Stimulated activated effector memory CD8-positive, alpha-beta T cell treated with anti-CD3 and anti-CD28 coated beads, Interleukin-12 subunit alpha, Interleukin-12 subunit beta, amount 100 ng/mL, for 72 hours (primary cell): ENCODE results near the gene EMX2.

Experiments used
- ATAC-seq: fragments of 150-1000 bp; cut with Tn5 transposase; 2 replicates; pipeline ENCODE4 v1.10.0; 2021
- DNase-seq, 2 donors: peaks; one replicate each; pipeline ENCODE4 v3.0.0; 2021 to 2022; ENCODE audit warnings: low spot score in 2 of 2
- H3K27ac Mint-ChIP-seq: one replicate; pipeline ENCODE4 v1.8.0; 2022; ENCODE audit warnings: mild to moderate bottlenecking, mixed read lengths
- H3K36me3 Mint-ChIP-seq: one replicate; pipeline ENCODE4 v1.8.0; 2022; ENCODE audit warnings: mild to moderate bottlenecking, mixed read lengths
- H3K4me1 Mint-ChIP-seq: one replicate; pipeline ENCODE4 v1.8.0; 2022; ENCODE audit warnings: mixed read lengths
- H3K4me3 Mint-ChIP-seq: one replicate; pipeline ENCODE4 v1.8.0; 2022; ENCODE audit warnings: mild to moderate bottlenecking, mixed read lengths
- H3K9me3 Mint-ChIP-seq: one replicate; pipeline ENCODE4 v1.8.0; 2022; ENCODE audit warnings: mixed read lengths

The EMX2 gene

DNA sequence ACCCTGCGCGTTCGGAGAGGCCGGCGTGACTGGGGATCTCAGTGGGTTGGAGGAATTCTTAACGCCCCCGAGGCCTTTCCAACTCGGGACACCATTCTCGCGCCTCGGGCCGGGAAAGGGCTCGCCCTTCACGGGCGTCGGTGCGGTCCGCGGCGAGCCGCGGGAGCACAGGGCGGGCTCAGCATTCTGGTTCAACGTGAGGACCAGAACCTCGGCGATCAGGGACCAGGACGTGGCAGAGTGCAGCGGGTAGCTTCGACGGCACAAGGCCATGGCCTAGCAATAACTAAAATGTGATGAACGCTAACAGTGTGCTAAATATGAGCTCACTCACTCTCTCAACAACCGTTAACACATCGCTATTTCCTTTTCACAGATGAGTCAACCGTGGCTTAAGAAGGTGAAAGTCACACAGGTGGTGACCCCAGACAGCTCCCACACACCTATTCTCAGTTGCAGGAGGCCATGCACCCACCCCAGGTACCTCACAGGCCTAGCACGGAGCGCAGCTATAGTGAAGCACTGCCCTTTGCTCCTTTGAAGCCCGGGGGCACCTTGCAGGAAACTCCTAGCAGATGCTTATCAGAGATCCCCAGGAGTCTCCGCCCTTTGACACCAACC, 4.5 kb upstream of the EMX2 start:
- Mint-ChIP-seq H3K4me3 (no peak overlapping the region), H3K9me3 (no peaks in the 10 kb centered on the region), H3K27ac (no peak overlapping the region), H3K36me3 (no peaks in the 10 kb centered on the region), H3K4me1 (peaks cover 6% of the 10 kb centered on the region)
- ATAC-seq (peak; percentile 39), DNase-seq (no peak)

DNA sequence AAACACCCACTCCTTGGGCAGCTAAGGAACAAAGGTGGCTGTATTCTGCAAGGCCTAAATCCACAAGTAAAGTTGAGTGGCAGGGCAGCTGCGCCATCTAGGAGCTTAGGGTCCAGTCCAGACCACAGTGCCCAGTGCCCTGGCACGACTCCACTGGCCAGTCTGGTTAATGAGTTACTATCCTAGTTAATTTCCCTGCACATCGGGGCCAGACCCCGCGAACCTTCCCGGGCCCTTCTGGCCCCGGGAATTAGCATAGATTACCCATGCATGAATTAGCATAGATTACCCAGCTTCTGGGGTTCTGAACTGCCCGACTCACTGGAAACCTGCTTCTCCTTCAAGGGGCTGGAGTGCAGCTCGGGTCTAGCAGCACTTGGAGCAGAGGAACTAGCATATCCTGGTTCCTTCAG, 3.2 kb upstream of the EMX2 start:
- Mint-ChIP-seq H3K9me3 (no peaks in the 10 kb centered on the region), H3K4me1 (peaks cover 6% of the 10 kb centered on the region), H3K4me3 (no peak overlapping the region), H3K27ac (no peak overlapping the region), H3K36me3 (no peaks in the 10 kb centered on the region)
- ATAC-seq = no peak
- DNase-seq = no peak

DNA sequence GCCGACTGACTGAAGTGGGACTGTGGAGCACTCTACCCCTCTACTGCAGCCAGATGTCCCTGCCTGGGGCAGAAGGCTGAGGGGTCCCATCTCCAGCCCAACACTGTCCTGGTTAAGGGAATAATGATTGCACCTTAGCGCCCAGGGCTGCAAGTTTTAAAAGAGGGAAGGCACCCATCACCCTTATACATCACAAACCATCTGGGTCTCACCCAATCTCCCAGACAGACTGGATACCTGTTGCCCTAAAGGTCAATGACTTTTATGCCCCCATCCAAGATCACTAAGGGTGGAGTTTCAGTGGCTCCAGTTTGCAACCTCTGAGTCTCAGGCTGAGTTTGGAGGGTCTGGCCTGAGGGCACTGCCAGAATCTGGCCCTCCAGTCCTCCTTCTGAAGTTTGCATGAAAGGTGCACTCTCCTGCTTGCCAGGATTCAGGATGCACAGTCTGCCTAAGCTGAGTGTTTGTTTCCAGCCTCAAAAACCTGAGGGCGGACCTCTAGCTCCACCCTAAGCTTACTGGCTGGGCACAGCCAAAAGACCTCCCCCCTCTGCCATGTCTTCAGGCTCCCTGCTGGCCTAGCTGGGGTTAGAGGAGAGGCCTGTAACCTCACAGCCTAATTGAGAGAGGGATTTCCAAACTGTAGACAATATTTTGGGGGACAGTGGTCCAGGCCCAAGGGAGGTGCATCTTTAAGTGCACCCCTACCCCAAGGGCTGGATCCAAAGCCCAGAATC, 2.5 kb upstream of the EMX2 start:
- Mint-ChIP-seq H3K9me3 (no peaks in the 10 kb centered on the region), H3K36me3 (no peaks in the 10 kb centered on the region), H3K4me3 (no peak overlapping the region), H3K4me1 (peaks cover 6% of the 10 kb centered on the region), H3K27ac (no peak overlapping the region)
- ATAC-seq (peak; percentile 29), DNase-seq (no peak)

DNA sequence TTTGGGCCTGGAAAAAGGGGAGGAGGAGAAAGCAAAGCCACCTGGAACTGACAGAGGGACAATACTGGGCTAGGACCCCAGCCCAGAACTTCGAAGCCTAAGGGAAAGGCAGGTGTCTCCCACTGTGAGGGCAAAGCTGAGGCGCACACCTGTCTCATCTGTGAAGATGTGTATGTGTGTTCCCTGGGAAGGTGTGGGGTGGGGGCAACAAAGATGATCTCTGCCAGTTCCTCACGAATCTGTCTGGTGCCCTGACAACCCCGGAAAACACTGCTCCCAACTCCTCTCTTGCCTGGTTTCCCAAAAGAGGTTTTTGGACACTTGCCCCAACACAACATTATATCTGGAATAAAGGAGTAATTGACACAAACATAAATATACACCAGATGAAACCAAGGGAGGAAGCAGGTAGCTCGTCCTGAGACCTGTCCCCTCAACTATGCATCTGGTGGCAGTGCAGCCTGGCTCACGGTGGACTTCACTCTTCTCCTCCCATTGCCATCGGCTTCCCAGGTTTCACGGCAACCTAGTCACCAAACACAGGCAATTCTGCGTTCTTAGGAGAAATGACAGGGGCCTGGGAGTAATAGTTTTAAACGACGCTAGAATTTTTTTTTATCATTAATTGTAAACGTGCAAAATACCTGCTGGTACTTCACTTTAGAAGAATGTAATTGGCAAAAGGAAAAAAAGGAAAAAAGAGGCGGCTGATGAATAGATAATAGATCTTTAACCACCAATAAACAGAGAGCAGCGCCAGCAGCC, 1.7 kb upstream of the EMX2 start:
- H3K4me3 Mint-ChIP-seq = no peak overlapping the region
- DNase-seq (no peak), ATAC-seq (no peak)
- H3K4me1 Mint-ChIP-seq = peaks cover 8% of the 10 kb centered on the region
- no peaks in the 10 kb centered on the region for H3K9me3 Mint-ChIP-seq
- H3K36me3 Mint-ChIP-seq = no peaks in the 10 kb centered on the region
- no peak overlapping the region for H3K27ac Mint-ChIP-seq

DNA sequence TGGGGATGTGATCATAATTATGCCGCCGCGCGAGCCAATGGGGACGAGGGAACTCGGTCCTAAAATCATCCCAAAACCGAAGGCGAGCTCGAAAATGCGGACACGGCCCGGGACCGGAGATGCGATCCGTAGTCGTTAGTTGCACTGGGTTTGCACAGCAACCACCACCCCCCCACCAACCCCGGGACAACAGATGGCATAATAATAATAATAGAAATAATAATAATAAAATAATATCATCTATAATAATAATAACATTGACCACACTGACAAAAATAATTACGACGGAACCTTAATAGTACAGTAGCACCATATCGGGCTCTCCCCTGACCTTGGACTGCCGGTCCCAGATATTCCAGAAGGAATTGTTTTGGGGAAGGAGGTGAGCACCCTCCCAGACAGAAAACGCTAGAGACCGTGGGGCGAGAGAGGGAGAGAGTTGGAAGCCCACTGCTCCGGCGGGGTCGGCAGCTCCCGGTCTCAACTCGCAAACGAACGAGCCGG, 1.1 kb upstream of the EMX2 start:
- no peak overlapping the region for H3K4me3 Mint-ChIP-seq
- H3K36me3 Mint-ChIP-seq = no peaks in the 10 kb centered on the region
- no peak overlapping the region for H3K27ac Mint-ChIP-seq
- H3K4me1 Mint-ChIP-seq = peaks cover 13% of the 10 kb centered on the region
- ATAC-seq (no peak), DNase-seq (no peak)
- no peaks in the 10 kb centered on the region for H3K9me3 Mint-ChIP-seq

DNA sequence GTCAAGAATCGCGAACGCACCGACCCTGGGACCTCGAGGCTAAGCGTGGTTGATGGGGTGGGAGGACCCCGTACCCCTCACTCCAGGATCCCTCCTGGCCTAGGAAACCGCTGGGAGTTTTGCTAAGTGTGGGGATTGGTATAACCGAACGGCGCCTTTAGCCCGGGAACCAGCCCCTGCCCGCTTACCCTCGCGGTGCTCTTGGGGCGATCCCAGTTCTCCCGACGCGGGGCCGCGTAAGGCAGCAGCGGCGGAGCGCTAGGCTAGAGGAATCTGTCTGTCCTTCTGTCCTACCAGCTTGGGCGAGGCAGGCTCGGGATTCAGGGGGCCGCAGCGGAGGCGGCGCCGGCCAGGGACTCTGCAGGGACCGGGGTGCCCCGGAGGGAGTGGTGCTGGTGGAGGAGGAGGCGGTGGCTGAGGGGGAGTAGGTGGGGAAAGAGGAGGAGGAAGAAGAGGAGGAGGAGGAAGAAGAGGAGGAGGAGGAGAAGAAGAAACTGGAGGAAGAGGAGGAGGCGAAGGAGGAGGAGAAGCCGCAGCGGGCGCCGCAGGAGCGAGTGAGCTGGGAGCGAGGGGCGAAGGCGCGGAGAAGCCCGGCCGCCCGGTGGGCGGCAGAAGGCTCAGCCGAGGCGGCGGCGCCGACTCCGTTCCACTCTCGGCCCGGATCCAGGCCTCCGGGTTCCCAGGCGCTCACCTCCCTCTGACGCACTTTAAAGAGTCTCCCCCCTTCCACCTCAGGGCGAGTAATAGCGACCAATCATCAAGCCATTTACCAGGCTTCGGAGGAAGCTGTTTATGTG, 439 bp upstream of the EMX2 start:
- Mint-ChIP-seq H3K4me3 (no peak overlapping the region), H3K4me1 (peaks cover 14% of the 10 kb centered on the region), H3K9me3 (no peaks in the 10 kb centered on the region), H3K36me3 (no peaks in the 10 kb centered on the region), H3K27ac (no peak overlapping the region)
- DNase-seq (no peak), ATAC-seq (no peak)

DNA sequence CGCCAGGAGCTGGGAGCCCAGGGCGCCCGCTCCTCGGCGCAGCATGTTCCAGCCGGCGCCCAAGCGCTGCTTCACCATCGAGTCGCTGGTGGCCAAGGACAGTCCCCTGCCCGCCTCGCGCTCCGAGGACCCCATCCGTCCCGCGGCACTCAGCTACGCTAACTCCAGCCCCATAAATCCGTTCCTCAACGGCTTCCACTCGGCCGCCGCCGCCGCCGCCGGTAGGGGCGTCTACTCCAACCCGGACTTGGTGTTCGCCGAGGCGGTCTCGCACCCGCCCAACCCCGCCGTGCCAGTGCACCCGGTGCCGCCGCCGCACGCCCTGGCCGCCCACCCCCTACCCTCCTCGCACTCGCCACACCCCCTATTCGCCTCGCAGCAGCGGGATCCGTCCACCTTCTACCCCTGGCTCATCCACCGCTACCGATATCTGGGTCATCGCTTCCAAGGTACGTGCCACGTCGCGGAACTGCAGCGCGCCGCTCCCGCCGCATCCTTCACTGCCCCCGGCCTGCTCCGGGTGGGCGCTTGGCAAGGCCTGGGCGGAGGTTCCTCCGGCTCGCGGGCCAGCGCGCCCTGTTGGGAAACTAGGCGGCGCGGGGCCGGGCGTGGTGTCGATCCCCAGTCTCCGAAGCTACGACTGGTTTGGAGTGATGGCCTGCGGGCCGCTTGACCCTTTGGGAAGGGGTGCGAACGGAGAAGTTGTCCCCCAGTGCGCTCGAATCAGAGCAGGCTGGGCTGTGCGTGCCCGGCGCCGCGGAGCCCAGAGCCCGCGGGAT, 868 bp downstream of the EMX2 start:
- Mint-ChIP-seq H3K27ac (no peak overlapping the region), H3K9me3 (no peaks in the 10 kb centered on the region), H3K36me3 (no peaks in the 10 kb centered on the region), H3K4me3 (peak overlapping the region; percentile 26), H3K4me1 (peaks cover 27% of the 10 kb centered on the region)
- DNase-seq = no peak
- ATAC-seq = no peak

DNA sequence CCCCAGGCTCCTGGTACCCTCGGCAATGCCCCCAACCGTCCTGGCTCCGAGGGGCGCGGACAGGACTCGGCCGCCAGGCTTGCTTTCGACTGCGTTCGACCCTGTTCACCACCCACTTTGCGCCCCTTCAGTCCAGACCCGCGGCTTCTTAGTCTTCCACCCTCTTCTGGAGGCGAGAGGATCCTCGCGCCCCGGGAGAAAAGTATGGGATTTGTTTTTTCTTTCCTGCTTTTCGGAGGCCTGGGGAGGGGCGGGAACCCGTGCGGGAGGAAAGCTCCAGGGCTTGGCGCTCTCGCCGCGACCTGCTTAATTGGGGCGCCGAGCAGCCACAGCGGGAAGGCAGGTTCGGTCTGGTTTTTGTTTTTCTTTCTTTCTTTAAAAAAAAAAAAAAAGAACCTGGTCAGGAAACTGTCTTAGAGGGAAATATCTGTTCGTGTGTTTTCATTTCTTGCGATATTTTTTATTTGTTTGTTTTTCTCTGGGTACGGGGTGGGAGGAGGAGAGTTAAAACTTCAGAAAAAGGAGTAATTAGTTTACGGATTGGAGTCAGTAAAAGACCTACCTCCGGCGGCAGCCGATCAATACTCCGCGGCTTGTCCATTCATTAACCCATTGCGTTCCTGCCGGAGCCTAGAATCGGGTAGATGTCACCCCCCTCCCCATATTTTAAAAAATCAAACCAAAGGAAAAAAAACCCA, 1.6 kb downstream of the EMX2 start:
- DNase-seq (no peak), ATAC-seq (no peak)
- H3K36me3 Mint-ChIP-seq = no peaks in the 10 kb centered on the region
- no peaks in the 10 kb centered on the region for H3K9me3 Mint-ChIP-seq
- peak overlapping the region; percentile 26 for H3K4me3 Mint-ChIP-seq
- H3K4me1 Mint-ChIP-seq = peaks cover 28% of the 10 kb centered on the region
- H3K27ac Mint-ChIP-seq = no peak overlapping the region

DNA sequence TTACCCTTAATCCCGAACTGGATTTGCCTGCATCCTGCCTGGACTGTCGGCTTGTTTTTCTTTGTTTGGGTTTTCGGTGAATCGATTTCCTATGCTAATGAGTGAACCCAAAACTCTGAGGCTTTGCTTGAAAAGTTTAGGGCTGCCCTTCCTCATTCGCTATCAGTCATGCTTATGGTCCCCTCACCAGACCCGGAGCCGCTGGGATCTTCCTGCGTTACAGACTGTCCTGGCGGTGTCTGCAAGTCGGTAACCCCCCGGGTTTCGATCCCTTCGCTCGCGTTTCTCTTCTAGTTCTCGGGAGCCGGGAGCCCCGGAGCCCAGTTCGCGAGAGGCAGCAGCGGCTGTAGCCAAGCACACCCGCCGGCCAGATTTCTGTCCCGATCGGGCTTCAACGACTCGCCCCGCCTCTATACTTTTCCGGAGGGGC, 2.2 kb downstream of the EMX2 start:
- H3K4me1 Mint-ChIP-seq = peaks cover 28% of the 10 kb centered on the region
- H3K9me3 Mint-ChIP-seq = no peaks in the 10 kb centered on the region
- H3K36me3 Mint-ChIP-seq = no peaks in the 10 kb centered on the region
- H3K27ac Mint-ChIP-seq = no peak overlapping the region
- H3K4me3 Mint-ChIP-seq = peak overlapping the region; percentile 26
- DNase-seq = no peak
- ATAC-seq = no peak

DNA sequence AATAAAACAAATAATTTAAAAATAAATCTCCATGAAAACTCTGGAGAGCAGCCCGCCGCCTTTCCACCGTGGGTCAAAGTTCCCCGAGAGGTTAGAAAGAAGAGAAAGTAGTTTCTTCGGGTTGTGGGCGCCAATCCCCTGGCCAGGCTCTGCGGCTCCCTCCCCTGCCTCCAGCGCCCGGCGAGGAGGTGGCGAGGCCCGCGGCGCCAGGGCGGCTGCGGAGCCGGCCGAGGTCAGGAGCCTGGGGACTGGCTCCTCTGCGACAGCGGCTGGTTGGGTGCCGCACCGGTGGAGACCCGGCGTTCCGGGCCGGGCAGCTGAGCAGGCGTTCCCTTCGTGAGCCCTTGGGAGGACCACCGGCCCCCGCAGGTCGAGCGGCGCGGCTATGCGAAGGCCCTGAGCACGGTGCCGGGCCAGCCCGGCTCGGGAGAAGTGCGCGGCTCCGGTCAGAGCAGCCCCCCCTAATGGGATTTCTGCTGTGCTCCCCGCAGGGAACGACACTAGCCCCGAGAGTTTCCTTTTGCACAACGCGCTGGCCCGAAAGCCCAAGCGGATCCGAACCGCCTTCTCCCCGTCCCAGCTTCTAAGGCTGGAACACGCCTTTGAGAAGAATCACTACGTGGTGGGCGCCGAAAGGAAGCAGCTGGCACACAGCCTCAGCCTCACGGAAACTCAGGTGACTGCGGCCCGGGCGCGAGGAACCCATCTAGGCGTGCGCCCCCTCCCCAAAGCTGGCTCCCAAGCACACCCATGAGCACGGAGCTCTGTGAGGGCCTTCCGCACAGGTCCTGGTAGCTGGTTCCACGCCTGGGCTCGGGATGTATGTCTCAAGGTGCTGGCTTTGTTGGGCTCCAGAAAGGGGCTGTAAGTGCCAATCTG, 2.8 kb downstream of the EMX2 start:
- H3K4me3 Mint-ChIP-seq = peak overlapping the region; percentile 26
- no peaks in the 10 kb centered on the region for H3K9me3 Mint-ChIP-seq
- H3K4me1 Mint-ChIP-seq = peaks cover 28% of the 10 kb centered on the region
- H3K36me3 Mint-ChIP-seq = no peaks in the 10 kb centered on the region
- no peak for ATAC-seq
- no peak overlapping the region for H3K27ac Mint-ChIP-seq
- DNase-seq = no peak

DNA sequence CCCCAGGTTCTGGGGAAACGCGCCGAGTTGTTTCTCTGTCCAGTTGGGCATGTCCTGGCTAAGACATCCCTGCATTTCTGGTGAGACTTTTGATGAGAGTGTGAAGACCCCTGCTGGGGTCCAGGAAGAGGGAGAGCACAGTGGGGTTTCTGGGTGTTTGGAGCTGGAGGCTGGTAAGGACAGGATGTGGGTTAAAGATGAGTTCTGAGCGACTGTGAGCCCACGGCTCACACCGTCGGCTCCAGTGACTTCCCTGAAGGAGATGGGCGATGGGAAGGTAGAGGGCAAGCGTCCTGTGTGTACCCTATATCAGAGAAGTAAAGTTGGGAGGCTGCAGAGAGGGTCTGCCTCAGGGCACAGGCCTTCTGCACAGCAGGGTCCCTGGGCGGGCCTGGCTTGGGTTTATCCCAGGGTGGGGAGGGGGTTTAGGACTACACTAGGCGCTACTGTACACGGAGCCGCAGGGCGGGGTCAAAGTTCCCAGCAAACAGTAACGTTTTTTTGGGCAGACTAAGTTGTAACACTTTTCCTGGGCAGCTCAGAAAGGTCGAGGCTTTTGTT, 3.6 kb downstream of the EMX2 start:
- no peak overlapping the region for H3K27ac Mint-ChIP-seq

DNA sequence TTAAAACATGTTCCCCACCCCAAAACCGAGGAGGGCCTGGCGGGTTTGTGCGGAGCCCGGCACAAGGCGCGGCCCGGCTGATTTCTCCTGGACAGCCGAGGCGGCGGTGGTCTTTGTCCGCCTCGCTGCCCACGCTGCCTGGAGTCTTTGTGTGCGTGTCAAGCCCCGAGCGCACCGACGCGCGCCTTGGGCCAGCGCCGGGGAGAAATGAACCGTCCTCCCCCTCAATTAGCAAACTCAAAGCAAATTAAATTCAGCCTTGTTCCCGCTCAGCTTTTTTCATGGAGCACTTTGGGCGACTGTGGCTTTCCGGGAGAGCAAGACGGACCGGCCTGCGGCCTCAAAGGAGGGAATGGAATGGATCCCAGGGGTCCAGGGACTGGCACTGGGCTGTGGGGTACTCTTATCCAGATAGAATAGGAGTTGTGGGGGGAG, 4.1 kb downstream of the EMX2 start:
- H3K9me3 Mint-ChIP-seq = no peaks in the 10 kb centered on the region
- H3K36me3 Mint-ChIP-seq = no peaks in the 10 kb centered on the region
- ATAC-seq (no peak), DNase-seq (no peak)
- no peak overlapping the region for H3K4me3 Mint-ChIP-seq
- no peak overlapping the region for H3K27ac Mint-ChIP-seq
- H3K4me1 Mint-ChIP-seq = peaks cover 25% of the 10 kb centered on the region

More for the DNA sequence above, 3.6 kb downstream of the EMX2 start:
- Mint-ChIP-seq H3K36me3 (no peaks in the 10 kb centered on the region), H3K4me1 (peaks cover 28% of the 10 kb centered on the region), H3K9me3 (no peaks in the 10 kb centered on the region), H3K4me3 (no peak overlapping the region)
- DNase-seq = no peak
- no peak for ATAC-seq
